ENCODE measurements around the gene TMEM45B. TPM values are rescaled to one million over a fixed set of nuclear protein-coding genes. Genes with fewer than 3 reads are reported as not detected.
"Not testable (repeated sequence)": the region's sequence is repeated elsewhere in the genome, so short reads cannot be mapped to it uniquely, and the experiment has no call there.

Gene TMEM45B
- total and polyA plus RNA-seq, 11 donors, result 0.04 TPM; not detected in 10

- WGBS, 4 donors, result 58 to 83% (median 77%) methylated on average over 3 to 4 of the region's 4 CpGs
- TF ChIP-seq CTCF (IDR thresholded peaks at IDR 0.05), result no peak
- no peak for TF ChIP-seq POLR2A (IDR thresholded peaks at IDR 0.05)
- Histone ChIP-seq H3K4me3 (no peak overlapping the region), H3K4me1 (peaks cover 0 to 21% (median 8%) of the 10 kb centered on the region in 12 donors), H3K27ac (no peak overlapping the region), H3K27me3 (no peaks in the 10 kb centered on the region), H3K9me3 (no peaks in the 10 kb centered on the region), H3K36me3 (peaks cover 3 to 91% (median 78%) of the 10 kb centered on the region in 9 donors)
- ATAC-seq (no peak), DNase-seq (no peak)
- intact Hi-C loops (cut with DNase I), result no loop called here
These were observed 50.1 kb downstream of the TMEM45B start for GRCh38 chr11:129865701-129866100.

- peak; percentile 39 to 58 (median 44) for ATAC-seq
- peaks cover 3 to 92% (median 84%) of the 10 kb centered on the region in 9 donors for H3K36me3 ChIP-seq
These were observed 50.7 kb downstream of the TMEM45B start for GRCh38 chr11:129866311-129866710.

GRCh38 chr11:129868626-129869025 is 53.0 kb downstream of the TMEM45B start:
- H3K4me3 ChIP-seq; ATAC-seq; DNase-seq; H3K9me3 ChIP-seq; intact Hi-C loops (cut with DNase I); H3K27ac ChIP-seq; H3K27me3 ChIP-seq: not testable (repeated sequence)
- peaks cover 0 to 11% (median 0%) of the 10 kb centered on the region in 12 donors for H3K4me1 ChIP-seq
- H3K36me3 ChIP-seq, result peaks cover 3 to 100% (median 96%) of the 10 kb centered on the region in 9 donors
- 90 to 96% (median 92%) methylated on average over 16 of the region's 16 CpGs for WGBS, 4 donors

More at GRCh38 chr11:129866311-129866710, 50.7 kb downstream of the TMEM45B start:
- WGBS, 4 donors, result 41 to 54% (median 46%) methylated on average over 3 of the region's 3 CpGs
- Histone ChIP-seq H3K4me1 (peaks cover 0 to 21% (median 8%) of the 10 kb centered on the region in 12 donors), H3K27ac (no peak overlapping the region), H3K9me3 (no peaks in the 10 kb centered on the region), H3K4me3 (no peak overlapping the region), H3K27me3 (no peaks in the 10 kb centered on the region)
- no peak for DNase-seq
- intact Hi-C loops (cut with DNase I), result no loop called here
- no peak for TF ChIP-seq POLR2A (IDR thresholded peaks at IDR 0.05)
- no peak for TF ChIP-seq CTCF (IDR thresholded peaks at IDR 0.05)

GRCh38 chr11:129871914-129872313 is 56.3 kb downstream of the TMEM45B start:
- Histone ChIP-seq H3K27ac (no peak overlapping the region), H3K36me3 (peaks cover 3 to 100% (median 96%) of the 10 kb centered on the region in 9 donors), H3K9me3 (no peaks in the 10 kb centered on the region), H3K4me3 (no peak overlapping the region), H3K4me1 (no peaks in the 10 kb centered on the region), H3K27me3 (no peaks in the 10 kb centered on the region)
- WGBS, 4 donors, result 48 to 53% (median 49%) methylated on average over 7 of the region's 7 CpGs
- no peak for DNase-seq
- TF ChIP-seq CTCF (IDR thresholded peaks at IDR 0.05) (no peak), POLR2A (IDR thresholded peaks at IDR 0.05) (no peak)
- peak in 2 of 4 donors; percentile 47 to 59 for ATAC-seq
- intact Hi-C loops (cut with DNase I), result no loop called here

GRCh38 chr11:129880311-129880710 is 64.7 kb downstream of the TMEM45B start:
- WGBS, 4 donors, result 91 to 97% (median 94%) methylated on average over 3 of the region's 3 CpGs
- ATAC-seq, result no peak
- TF ChIP-seq CTCF (IDR thresholded peaks at IDR 0.05), result no peak
- no peak for TF ChIP-seq POLR2A (IDR thresholded peaks at IDR 0.05)

More at GRCh38 chr11:129880311-129880710, 64.7 kb downstream of the TMEM45B start:
- Histone ChIP-seq H3K27me3 (no peaks in the 10 kb centered on the region), H3K4me1 (no peaks in the 10 kb centered on the region), H3K9me3 (no peaks in the 10 kb centered on the region), H3K36me3 (peaks cover 7 to 100% (median 100%) of the 10 kb centered on the region in 9 donors), H3K4me3 (no peak overlapping the region), H3K27ac (no peak overlapping the region)
- intact Hi-C loops (cut with DNase I), result no loop called here
- DNase-seq, result no peak
